GM21367 (cell line): Measurements from ENCODE around the gene KANK4.
"Not testable (repeated sequence)": the region's sequence is repeated elsewhere in the genome, so short reads cannot be mapped to it uniquely, and the experiment has no call there.

Experiments used
- ATAC-seq: cut with Tn5 transposase; IDR thresholded peaks from one replicate; pipeline ENCODE4 v1.9.1; 2021; ENCODE audit not compliant: unreplicated experiment

The KANK4 gene

DNA sequence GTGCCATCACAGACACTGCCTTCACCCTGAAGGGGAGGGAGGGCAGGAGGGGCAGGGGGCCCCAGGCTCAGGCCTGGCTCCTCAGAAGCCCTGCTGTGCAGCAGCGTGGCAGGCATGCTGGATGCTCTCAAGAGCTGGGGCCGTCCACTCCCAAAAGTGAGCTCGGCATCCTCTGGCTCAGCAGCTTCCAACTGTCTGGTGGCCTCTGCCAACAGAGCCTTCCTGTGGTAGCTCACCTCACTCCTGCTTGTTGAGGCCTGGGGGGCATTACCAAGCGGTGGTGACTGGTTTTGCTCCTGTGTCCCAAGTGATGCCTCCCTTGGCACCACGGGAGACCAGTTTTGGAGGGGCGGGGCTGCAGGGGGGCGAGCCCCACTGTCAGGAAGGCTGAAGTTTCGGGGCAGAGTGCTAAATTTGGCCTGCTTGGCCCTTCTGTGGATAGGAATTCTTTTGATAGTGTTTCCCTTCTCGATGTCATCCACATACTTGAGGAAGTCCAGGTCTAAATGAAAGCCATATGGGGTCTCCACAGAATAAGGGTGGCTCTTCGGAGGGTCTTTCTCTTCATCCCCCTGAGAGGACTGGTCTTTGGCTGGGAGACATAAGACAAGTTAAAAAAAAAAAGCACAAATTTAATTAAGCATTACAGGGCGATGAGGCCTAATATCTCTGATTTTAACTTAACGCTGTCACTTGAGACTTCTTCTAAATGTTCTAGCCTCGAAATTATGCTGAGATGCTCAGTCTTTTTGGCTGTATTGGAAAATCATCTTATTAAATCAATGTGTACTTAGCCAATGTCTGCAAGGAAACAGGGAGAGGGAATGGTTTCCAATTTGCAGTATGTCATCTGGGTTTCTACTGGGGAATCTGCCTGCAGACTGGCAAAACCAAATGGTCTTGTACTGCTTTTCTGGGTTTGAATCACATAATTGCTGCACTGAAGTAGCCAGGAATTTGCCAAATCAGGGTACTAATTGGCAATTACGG lies 44.4 kb downstream of the KANK4 start:
- no peak for ATAC-seq

DNA sequence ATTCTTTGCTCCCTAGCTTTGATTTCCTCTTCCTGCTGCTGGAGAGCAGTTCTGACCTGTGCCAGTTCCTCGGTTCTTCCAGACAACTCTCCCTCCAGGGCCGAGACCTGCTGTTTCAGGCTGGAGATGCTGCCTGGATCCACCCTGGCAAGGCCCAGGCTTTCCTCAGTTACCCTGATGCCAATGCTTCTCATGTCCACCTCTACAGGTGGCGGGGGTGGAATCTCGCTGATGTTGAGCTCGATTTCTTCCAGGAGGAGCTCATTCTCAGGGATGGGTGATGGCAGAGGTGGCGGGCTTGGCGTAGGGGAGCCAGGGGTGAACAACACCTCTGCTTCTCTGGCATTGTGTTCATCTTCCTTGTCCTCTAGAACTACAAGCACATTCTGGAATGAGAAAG lies 45.3 kb downstream of the KANK4 start:
- no peak for ATAC-seq

DNA sequence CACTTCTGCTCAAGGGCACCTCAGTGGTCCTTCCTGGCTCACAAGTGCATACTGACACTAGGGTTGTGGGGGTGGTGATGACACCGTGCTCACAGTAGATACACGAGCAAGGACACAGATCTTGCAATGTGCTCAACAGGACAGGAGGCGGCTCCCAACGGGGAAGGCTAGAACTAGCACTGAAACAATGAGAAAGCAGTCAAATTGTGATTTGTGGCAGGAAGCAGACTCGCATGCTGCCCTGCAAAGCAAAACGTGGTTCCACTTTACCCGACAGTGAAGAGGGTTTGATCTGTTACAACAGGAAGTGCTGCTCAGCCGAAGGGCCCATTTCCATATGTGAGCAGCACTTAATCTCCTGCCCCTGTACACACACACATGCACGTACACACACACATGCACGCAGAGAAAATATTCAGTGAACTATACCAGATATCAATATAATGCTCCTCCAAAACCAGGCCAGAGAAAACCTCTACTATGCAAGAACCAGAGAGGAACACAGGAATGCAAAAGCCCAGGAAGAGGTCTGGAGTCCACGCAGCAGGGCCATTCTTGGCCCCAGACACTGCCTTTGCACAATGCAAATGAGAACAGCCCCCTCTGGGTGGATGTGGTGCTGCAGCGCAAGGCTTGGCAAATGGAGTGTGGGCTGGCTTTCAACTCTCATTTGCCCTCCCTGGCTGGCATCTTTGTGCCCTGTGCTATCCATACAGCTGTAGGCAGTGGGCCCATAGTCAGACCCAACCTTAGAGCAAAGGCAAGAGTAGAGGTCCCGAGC lies 47.1 kb downstream of the KANK4 start:
- peak; percentile 91 for ATAC-seq

DNA sequence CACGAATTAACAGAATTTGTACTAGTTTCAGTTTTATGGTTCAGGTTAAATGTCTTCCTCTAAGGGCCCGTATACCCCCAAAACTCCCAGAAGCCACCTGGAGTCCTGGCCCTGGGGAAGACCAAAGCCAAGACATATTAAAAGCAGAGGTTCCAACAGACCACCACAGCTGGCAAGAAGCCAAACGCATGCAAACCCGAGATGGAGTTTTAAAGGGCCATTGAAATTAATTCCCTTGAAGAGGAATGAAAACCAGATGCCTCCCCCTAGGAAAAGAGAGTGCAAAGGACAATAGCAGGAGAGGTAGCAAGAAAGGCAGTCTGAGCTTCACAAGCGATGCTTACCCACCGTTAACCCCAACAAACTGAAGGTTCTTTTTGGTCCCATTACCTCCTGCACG lies 48.1 kb downstream of the KANK4 start:
- ATAC-seq, result no peak

DNA sequence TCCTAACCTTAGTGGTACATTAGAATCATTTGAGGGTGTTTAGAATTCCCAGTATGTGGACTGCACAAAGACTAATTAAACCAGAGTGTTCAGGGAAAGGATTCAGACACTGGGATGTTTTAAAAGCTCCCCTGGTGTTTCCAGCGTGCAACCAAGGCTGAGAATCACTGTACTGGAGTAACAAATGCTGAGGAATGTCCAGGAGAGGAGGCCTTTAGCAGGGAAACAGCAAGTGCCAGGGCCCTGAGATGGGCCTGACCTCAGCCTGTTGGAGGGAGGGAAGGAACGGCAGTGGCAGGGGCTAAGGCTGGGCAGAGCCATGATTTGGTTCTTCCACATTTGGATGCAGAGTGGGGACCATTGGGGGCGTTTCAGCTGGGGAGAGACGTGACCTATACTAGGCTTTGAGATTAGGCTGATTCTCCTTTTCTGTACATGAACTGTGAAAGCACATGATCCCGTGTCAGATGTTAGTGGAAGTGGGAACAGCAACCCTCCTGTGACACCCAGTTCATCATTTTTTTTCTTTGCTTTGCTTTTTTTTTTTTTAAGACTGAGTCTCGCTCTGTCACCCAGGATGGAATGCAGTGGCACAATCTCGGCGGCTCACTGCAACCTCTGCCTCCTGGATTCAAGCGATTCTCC lies 49.3 kb downstream of the KANK4 start:
- no peak for ATAC-seq

DNA sequence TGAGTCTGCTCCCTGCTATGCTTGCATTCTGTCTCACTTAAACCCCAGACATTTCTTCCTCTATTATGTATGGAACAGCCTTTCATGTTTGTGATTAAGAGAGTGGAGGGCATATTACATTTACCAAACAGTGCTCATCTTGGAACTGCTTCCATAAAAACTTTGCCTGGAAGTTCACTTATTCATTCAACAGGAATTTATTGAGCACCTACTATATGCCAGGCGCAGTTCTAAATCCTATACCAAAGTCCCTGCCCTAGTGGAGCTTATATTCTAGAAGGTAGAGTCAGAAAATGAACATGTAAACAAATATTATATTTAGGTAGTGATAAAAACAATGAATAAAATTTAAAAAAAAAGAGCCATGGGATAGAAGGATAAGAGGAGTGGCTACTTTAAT lies 49.8 kb downstream of the KANK4 start:
- ATAC-seq, result no peak

DNA sequence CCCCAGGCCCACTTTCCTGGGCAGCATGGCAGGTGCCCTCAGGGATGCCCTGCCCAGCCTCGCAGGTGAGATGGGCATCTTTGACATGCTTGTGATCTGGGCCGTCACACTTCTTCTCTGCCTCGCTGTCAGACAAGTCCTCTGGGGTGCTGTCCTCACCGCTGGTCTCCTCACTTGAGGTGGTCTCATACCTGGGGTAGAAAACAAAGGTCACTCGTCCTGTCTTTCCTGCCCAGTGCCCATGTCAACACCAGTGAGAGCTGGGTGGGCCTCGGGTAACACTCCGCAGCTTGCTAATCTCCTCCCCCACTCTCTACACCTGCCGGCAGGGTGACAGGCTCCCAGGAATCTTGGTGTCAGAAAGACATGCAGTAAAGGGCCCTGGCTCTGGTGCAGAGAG lies 50.9 kb downstream of the KANK4 start:
- no peak for ATAC-seq

DNA sequence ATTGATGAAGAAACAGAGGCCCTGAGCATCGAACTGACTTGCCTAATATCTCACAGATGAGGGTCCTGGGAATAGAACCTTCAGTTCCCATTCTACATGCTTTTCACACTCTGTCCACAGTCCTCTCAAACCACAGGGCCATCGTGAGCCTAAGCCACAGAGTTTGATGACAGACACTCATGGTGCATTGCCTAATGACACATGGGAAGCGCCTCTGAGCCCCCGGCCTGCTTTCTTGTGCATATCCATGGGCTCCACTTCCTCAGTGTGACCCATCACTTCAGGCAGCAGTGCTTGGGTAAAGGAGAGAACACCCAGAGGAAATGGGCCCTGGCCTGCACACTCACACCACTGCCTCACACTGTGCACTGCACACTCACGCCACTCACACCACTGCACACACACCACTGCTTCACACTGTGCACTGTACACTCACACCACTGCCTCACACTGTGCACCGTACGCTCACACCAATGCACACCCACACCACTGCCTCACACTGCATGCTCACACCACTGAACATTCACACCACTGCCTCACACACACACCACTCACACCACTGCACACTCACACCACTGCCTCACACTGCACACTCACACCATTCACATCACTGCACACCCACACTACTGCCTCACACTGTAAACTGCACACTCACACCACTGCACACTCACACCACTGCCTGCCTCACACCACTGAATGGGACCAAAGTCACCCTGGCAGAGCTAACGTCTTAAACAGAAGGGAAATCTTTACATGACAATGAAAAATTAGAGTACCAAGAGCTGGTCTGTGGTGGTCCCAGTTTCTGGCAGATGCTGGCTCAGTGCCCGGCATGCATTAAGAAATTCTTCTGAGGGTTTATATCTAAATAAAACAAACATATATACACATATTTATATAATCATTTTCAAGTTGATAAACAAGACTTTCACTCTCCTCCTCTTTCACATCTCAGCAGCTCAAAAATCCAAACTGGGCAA lies 53.0 kb downstream of the KANK4 start:
- no peak for ATAC-seq

DNA sequence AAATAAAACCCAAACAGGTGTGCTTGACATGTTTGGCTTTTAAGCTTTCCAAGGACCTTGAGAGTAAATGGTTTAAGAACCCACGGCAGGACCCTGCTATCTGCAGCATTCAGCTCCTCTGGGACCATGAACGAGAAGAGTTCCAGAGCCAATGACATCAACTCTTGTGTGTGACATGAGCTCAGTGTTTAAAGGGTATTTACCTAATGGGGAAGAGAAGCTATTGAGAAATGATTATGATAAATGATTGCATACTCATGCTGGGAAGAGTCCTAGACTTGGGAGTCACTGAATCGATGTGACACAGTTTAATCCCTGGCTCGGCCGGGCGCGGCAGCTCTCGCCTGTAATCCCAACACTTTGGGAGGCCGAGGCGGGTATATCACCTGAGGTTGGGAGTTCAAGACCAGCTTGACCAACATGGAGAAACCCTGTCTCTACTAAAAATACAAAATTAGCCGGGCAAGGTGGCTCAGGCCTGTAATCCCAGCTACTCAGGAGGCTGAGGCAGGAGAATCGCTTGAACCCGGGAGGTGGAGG lies 55.4 kb downstream of the KANK4 start:
- ATAC-seq, result no peak

DNA sequence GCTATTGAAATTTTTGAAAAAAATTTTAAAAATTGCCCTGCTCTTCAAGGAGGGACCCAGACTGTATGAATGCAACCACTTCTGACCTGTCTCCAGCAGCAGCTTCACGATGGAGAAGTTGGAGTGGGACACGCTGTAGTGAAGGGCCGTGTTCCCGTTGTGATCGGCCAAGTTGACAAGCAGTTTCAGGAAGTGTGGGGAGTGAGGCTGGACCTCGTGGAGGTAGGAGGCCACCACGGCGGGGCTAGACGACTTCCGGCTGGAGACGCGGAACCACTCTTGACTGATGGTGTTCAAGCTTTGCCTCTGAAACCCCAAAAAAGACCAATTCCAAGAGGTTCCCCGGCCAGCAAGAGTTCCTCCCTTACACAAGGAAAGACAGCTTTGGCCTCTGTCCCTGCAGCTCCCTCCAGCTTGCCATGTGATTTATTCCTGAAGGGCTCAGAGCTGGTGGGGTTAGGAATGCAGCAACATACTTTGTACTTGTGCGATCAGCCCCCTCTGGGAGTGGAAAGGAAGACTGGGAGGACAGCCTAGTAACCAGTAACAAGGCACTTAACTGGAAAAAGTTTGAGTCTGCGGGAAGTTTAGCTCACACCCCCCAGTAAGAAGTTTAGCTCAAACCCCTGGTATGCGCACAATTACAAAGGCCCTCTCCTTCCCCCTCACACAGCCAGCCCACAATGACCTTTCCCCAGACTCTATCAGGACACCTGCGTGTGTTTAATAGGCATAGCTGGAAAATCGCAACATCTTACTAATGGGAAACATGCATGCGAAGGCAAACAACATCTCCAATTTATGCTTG lies 56.0 kb downstream of the KANK4 start:
- ATAC-seq, result no peak

DNA sequence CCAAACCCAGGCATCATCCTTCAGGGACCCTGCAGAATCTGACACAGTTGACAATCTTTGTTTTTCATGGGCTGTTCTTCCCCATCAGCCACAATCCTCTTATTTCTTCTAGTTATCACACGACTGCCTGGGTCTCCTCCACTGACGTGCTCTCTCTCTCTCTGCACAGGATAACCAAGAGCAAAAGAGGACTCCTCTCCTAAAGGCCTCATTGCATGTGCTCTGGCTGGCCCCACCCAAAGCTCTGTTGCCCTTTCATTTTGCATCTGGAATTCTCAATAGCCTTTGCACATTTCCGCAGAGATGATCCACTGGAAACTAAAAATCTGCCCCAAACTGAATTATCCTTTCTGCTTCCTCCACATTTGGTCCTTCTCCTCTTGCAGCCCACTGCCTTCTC lies 58.5 kb downstream of the KANK4 start:
- no peak for ATAC-seq

DNA sequence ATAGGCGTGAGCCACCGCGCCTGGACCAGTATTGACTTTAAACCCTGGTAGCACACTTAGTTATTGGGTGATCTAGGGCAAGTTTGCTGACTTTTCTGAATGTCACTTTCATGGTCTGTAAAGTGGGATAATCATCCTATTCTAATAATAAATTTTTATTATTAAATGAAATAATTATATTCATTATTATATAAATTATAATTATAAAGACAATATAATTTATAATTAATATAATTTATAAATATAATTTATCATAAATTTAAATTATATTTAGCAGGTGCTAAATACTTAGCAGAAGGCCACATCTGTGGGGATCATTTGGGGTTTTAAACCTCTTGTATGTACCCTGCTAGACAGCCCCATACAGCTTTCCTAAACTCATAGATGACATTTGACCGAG lies 59.7 kb downstream of the KANK4 start:
- ATAC-seq, result no peak

DNA sequence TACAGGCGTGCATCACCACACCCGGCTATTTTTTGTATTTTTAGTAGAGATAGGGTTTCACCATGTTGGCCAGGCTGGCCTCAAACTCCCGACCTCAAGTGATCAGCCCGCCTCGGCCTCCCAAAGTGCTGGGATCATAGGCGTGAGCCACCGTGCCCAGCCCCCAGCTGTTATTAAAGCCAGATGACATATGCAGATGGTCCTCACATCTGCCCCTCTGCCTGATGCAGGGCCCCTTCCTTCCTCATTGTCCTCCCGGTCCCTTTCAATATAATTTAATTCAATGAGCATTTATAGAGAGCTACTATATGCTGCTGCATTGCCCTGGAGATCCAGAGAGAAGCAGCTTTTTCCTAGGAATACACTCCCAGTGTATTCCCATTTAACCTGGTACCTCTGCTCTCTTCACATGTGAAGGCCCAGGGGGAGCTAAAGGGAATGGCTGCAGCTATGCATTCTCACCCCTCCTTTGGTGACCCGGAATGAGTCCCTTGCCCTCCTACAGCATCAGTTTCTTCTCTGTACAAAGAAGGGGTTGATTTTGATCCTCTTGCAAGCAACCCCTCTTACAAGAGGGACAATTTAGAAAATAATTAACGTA lies 69.0 kb downstream of the KANK4 start:
- ATAC-seq, result no peak

DNA sequence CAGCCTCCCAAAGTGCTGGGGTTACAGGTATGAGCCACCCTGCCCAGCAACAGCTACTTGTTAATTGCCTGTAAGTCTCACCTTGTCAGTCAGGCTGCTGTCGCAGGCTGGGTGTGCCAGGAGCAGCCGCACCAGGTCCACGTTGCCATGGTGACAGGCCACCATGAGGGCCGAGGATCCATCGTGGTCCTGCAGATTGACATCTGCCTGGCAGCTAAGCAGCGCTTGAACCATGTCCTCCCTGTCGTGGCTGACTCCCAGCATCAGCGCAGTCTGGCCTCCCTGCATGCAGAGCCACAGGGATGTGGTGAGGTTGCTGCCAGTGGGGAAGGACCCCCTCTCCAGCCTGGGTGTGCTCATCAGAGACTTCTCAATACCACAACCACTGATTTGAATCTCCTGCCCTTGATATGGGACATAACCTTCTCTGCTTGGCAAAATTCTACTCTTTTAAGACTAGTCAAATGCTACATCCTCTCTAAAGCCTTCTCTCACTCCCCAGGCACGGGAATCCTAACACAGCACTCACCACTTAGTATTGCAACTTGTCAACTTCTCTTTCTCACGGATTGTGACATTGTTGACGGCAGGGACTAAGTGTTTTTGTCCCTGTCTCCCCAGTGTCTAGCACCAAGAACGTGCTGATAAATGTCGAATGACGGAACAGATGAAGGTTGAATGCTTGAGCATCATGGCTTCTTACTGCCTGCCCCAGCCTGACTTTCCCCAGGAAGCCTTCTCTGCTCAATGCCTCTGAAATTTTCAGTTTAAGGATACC lies 71.7 kb downstream of the KANK4 start:
- no peak for ATAC-seq

DNA sequence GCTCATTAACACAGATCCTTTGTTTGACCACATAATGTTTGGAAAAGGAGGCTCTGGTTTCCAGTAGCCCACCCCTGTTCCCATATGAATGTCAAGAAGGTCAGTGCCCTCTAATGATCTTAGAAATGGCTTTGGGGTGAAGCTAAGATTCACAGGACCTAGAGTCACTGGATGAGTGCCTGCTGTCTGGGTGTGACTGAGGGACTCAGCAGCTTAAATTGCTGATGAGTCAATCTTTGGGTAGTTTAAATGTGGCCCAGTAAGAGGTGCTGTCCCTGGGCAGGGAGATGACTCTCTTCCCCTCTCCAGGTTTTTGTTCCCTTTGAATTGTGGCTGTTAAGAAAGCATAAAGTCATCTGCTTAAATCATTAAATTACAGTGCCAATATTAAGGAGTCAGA lies 74.0 kb downstream of the KANK4 start:
- ATAC-seq, result no peak

DNA sequence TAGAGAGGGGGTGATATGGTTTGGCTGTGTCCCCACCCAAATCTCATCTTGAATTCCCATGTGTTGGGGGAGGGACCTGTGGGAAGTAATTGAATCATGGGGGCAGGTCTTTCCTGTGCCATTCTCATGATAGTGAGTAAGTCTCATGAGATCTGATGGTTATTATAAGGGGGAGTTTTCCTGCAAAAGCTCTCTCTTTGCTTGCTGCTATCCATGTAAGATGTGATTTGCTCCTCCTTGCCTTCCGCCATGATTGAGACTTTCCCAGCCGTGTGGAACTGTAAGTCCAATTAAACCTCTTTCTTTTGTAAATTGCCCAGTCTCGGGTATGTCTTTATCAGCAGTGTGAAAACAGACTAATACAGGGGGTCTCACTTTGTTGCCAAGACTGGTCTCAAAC lies 74.9 kb downstream of the KANK4 start:
- not testable (repeated sequence) for ATAC-seq

DNA sequence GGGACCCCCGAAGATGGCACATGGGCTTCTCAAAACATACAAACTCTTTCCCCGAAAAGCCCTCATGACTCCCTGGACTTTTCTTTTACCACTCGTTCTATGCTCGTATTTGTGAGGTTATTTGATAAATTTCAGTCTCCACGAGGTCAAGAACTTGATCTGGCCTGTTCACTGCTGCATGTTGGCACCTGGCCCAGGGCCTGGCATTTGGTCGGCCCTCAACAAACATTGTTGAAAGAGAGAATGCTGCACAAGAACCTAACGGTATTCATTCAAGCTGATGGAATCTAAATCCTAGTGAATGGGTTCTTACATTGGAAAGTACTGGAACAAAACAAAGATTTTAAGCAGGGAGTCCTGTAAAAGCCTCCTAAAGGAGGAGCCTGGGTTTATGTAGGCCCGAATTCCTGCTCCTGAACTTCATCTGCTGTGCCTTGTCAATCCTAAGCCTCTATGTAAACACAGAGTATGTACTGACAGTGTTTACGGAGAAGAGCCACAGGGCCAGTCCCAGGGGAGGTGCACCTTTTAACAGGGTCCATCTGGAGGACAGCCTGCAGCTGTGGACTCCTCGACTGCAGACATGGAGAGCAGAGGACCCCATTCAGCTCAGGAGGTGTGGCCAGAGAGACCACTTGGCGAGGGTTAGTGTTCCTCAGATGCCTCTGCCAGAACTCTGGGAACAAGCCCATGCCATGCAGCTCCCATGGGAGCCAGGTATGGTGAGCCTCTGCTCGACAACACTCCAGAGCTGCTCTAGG lies 77.7 kb downstream of the KANK4 start:
- ATAC-seq, result no peak
